ENCODE data around the gene ATP1A2.

- TF ChIP-seq POLR2AphosphoS5 (IDR thresholded peaks at IDR 0.05; ENCODE audit: low read depth) (no peak), CTCF (conservative IDR thresholded peaks at IDR 0.05; ENCODE audit: low read depth in 2 of 2) (no peak), REST (IDR thresholded peaks at IDR 0.05; ENCODE audit: unreplicated experiment) (no peak), EZH2 (IDR thresholded peaks at IDR 0.05; ENCODE audit: low read depth, unreplicated experiment) (no peak), EZH2phosphoT487 (IDR thresholded peaks at IDR 0.05; ENCODE audit: unreplicated experiment) (no peak), JUNB (IDR thresholded peaks at IDR 0.05; ENCODE audit: unreplicated experiment) (no peak), CREB1 (CRISPR knock-in tag; IDR thresholded peaks at IDR 0.05; ENCODE audit: low read depth) (no peak), ETS1 (IDR thresholded peaks at IDR 0.05) (no peak), ZNF462 (CRISPR knock-in tag; IDR thresholded peaks at IDR 0.05) (no peak)
These were observed 47.4 kb downstream of the ATP1A2 start for GRCh38 chr1:160162931-160163330.
